Liver (tissue), 9 donors: ENCODE results near the gene MPND. TPM values are rescaled to one million over a fixed set of nuclear protein-coding genes. Genes with fewer than 3 reads are reported as not detected.

ENCODE experiments used
- DNase-seq: peaks from one replicate; pipeline ENCODE4 v3.0.0-alpha.2; 2017; ENCODE audit warnings: low spot score
- H3K27ac ChIP-seq, 2 donors: one replicate each; pipeline ENCODE4 v1.7.0; 2013; ENCODE audit warnings: inconsistent platforms in 2 of 2, low read length in 2 of 2, control low read depth in 1 of 2, low read depth in 1 of 2, mild to moderate bottlenecking in 1 of 2
- H3K27me3 ChIP-seq, 4 donors: one replicate each; pipeline versions ENCODE4 v1.6.1 to v1.7.0; 2013; ENCODE audit warnings: low read length in 3 of 4, inconsistent platforms in 1 of 4, mild to moderate bottlenecking in 1 of 4, moderate library complexity in 1 of 4; ENCODE audit not compliant: control insufficient read depth in 4 of 4, insufficient read depth in 4 of 4
- H3K36me3 ChIP-seq, 4 donors: one replicate each; pipeline versions ENCODE4 v1.6.1 to v1.7.0; 2013; ENCODE audit warnings: low read length in 3 of 4, mild to moderate bottlenecking in 3 of 4, low read depth in 1 of 4, moderate library complexity in 1 of 4; ENCODE audit not compliant: control insufficient read depth in 4 of 4, insufficient read depth in 3 of 4
- H3K4me1 ChIP-seq, 4 donors: one replicate each; pipeline versions ENCODE4 v1.6.1 to v1.7.0; 2013; ENCODE audit warnings: low read length in 3 of 4, mild to moderate bottlenecking in 3 of 4, moderate library complexity in 1 of 4; ENCODE audit not compliant: control insufficient read depth in 4 of 4, insufficient read depth in 4 of 4
- H3K4me3 ChIP-seq, 3 donors: one replicate each; pipeline versions ENCODE4 v1.6.1 to v1.7.0; 2013; ENCODE audit warnings: low read length in 3 of 3, control low read depth in 1 of 3, low read depth in 1 of 3, mild to moderate bottlenecking in 1 of 3
- H3K9ac ChIP-seq, 2 donors: one replicate each; pipeline ENCODE4 v1.7.0; 2013; ENCODE audit warnings: low read length in 2 of 2, mild to moderate bottlenecking in 2 of 2, moderate library complexity in 2 of 2, control low read depth in 1 of 2, low read depth in 1 of 2
- H3K9me3 ChIP-seq, 4 donors: one replicate each; pipeline versions ENCODE4 v1.6.1 to v1.7.0; 2013; ENCODE audit warnings: low read length in 3 of 4; ENCODE audit not compliant: control insufficient read depth in 4 of 4
- FOXA1 ChIP-seq: IDR thresholded peaks from 2 replicates; pipeline ENCODE4 v1.6.1; 2016; ENCODE audit warnings: antibody characterized with exemption
- FOXA2 ChIP-seq: IDR thresholded peaks from 2 replicates; pipeline ENCODE4 v1.6.1; 2016; ENCODE audit warnings: antibody characterized with exemption
- HNF4A ChIP-seq, 2 donors: conservative IDR thresholded peaks; 2 replicates each; pipeline ENCODE4 v1.6.1; 2016; ENCODE audit warnings: antibody characterized with exemption in 2 of 2, mild to moderate bottlenecking in 2 of 2
- HNF4G ChIP-seq: IDR thresholded peaks from 2 replicates; pipeline ENCODE4 v1.6.1; 2016; ENCODE audit warnings: antibody characterized with exemption
- JUND ChIP-seq, 2 donors: IDR thresholded peaks; 2 replicates each; pipeline ENCODE4 v1.6.1; 2016; ENCODE audit warnings: antibody characterized with exemption in 2 of 2
- RXRA ChIP-seq, 2 donors: IDR thresholded peaks; 2 replicates each; pipeline ENCODE4 v1.6.1; 2017 to 2018; ENCODE audit warnings: antibody characterized with exemption in 2 of 2, mild to moderate bottlenecking in 1 of 2
- SP1 ChIP-seq: IDR thresholded peaks from 2 replicates; pipeline ENCODE4 v1.6.1; 2018; ENCODE audit warnings: antibody characterized with exemption, mild to moderate bottlenecking
- TAF1 ChIP-seq: conservative IDR thresholded peaks from 2 replicates; pipeline ENCODE4 v1.6.1; 2016; ENCODE audit warnings: antibody characterized with exemption, mild to moderate bottlenecking
- WGBS: extraction: QIAGEN DNeasy Blood & Tissue Kit; methylation state at CpG from one replicate; pipeline ENCODE4 v1.1.7; 2013; 5-methylcytosine and 5-hydroxymethylcytosine counted together
- polyA plus RNA-seq, 2 donors: library from polyadenylated mRNA; stranded (reverse) in 1 of 2; unstranded in 1 of 2; fragments of 200-250 nt in 1 of 2; fragments of >200 nt in 1 of 2; fragmentation: Nextera tagmentation in 1 of 2; extraction: Ambion mirVana in 1 of 2; gene quantifications; one replicate each; pipeline versions ENCODE4 v1.2.1 to v1.2.3, GENCODE V29; 2013 to 2015
- total RNA-seq, 2 donors: library from RNA; depleted of rRNA; stranded (reverse); fragments of >200 nt; gene quantifications; one replicate each; pipeline ENCODE4 v1.2.3, GENCODE V29; 2014
- TF ChIP-seq, protein P1 (sequence below): fragments of 150-350 bp; IDR thresholded peaks from 2 replicates; pipeline ENCODE4 v1.5.1; 2017; ENCODE audit warnings: improper control_type of control experiment, low read depth, low read length; ENCODE audit not compliant: missing input control
- TF ChIP-seq, protein P2 (sequence below): IDR thresholded peaks from 2 replicates; pipeline ENCODE4 v1.6.1; 2016; ENCODE audit warnings: antibody characterized with exemption, mild to moderate bottlenecking
- donor health status: healthy.
- donor health status: healthy.
- donor health status: healthy.
- donor health status: healthy.
- donor health status: healthy.

The MPND gene
- total and polyA plus RNA-seq, 4 donors: 4.7 to 9.9 (median 9.2) TPM

DNA sequence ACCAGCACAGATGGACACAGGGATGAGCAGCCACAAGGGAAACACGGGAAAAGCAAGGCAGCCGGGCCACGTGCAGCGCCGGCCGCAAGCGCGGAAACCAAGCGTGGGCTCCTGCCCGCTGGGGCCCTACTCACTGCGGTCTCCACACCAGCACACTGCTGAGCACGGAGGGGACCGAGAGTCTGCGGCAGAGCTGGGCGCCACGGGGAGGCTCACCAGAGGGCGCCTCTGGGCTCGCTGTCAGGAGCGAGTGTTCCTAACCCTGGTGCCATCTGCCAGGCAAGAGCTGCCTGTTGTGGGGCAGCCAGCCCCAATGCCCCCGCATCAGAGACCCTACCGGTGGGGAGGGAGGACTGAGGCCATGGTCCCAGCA is 26.5 kb downstream of the MPND start (continued):
- TF ChIP-seq, protein P1, sequence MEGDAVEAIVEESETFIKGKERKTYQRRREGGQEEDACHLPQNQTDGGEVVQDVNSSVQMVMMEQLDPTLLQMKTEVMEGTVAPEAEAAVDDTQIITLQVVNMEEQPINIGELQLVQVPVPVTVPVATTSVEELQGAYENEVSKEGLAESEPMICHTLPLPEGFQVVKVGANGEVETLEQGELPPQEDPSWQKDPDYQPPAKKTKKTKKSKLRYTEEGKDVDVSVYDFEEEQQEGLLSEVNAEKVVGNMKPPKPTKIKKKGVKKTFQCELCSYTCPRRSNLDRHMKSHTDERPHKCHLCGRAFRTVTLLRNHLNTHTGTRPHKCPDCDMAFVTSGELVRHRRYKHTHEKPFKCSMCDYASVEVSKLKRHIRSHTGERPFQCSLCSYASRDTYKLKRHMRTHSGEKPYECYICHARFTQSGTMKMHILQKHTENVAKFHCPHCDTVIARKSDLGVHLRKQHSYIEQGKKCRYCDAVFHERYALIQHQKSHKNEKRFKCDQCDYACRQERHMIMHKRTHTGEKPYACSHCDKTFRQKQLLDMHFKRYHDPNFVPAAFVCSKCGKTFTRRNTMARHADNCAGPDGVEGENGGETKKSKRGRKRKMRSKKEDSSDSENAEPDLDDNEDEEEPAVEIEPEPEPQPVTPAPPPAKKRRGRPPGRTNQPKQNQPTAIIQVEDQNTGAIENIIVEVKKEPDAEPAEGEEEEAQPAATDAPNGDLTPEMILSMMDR: peak; percentile 15

DNA sequence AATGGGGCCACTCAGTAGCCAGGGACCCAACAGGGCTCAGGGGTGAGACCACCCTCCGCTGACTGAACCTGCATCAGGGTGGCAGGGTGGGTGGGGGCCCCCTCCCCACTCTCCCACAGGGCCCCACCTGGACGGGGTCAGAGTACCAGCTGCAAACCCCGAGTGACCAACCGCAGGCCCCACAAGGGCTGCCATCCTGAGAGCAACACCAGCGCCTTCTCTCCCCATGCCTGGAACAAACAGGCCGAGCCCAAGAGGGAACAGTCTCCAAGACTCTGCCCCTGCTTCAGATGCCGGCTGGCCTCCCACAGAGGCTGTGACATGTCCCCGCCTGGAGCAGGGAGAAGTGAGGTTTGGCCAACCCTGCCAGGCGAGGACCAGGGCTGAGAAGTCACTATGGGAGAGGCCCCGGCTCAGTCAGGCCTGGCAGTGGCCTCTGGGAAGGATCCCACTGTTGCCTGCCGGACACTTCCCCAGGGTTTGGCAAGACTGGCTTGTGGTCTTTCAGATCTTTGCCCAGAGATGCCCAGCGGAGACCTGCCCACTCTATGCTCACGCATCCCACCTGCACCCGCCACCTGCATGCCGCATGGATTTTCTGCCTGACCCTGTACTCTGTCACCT is 27.2 kb downstream of the MPND start:
- no peak for DNase-seq
- no peak overlapping the region for H3K9ac ChIP-seq
- H3K9me3 ChIP-seq: no peaks in the 10 kb centered on the region
- H3K4me1 ChIP-seq: peaks cover 24 to 72% (median 47%) of the 10 kb centered on the region in 4 donors
- TF ChIP-seq, protein P1: no peak
- TF ChIP-seq SP1 (no peak), HNF4G (no peak), JUND (IDR thresholded peaks at IDR 0.05) (no peak), FOXA1 (no peak), TAF1 (no peak), HNF4A (conservative IDR thresholded peaks at IDR 0.05) (no peak), RXRA (IDR thresholded peaks at IDR 0.05) (no peak), FOXA2 (no peak)
- TF ChIP-seq, protein P2, sequence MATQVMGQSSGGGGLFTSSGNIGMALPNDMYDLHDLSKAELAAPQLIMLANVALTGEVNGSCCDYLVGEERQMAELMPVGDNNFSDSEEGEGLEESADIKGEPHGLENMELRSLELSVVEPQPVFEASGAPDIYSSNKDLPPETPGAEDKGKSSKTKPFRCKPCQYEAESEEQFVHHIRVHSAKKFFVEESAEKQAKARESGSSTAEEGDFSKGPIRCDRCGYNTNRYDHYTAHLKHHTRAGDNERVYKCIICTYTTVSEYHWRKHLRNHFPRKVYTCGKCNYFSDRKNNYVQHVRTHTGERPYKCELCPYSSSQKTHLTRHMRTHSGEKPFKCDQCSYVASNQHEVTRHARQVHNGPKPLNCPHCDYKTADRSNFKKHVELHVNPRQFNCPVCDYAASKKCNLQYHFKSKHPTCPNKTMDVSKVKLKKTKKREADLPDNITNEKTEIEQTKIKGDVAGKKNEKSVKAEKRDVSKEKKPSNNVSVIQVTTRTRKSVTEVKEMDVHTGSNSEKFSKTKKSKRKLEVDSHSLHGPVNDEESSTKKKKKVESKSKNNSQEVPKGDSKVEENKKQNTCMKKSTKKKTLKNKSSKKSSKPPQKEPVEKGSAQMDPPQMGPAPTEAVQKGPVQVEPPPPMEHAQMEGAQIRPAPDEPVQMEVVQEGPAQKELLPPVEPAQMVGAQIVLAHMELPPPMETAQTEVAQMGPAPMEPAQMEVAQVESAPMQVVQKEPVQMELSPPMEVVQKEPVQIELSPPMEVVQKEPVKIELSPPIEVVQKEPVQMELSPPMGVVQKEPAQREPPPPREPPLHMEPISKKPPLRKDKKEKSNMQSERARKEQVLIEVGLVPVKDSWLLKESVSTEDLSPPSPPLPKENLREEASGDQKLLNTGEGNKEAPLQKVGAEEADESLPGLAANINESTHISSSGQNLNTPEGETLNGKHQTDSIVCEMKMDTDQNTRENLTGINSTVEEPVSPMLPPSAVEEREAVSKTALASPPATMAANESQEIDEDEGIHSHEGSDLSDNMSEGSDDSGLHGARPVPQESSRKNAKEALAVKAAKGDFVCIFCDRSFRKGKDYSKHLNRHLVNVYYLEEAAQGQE: no peak
- WGBS: 92% methylated on average over 15 of the region's 15 CpGs
- H3K36me3 ChIP-seq: peaks cover 0 to 12% (median 9%) of the 10 kb centered on the region in 4 donors
- H3K4me3 ChIP-seq: no peak overlapping the region
- H3K27ac ChIP-seq: no peak overlapping the region
- H3K27me3 ChIP-seq: no peaks in the 10 kb centered on the region
